NCI-H345 (cell line): ENCODE results near the gene PLIN3.
"Not testable (repeated sequence)": the region's sequence is repeated elsewhere in the genome, so short reads cannot be mapped to it uniquely, and the experiment has no call there.

Experiments used
- DNase-seq: peaks from one replicate; lab custom pipeline; 2025; lab: John Stamatoyannopoulos, UW

PLIN3 gene

GRCh38 chr19:4889034-4889815, 21.8 kb upstream of the PLIN3 start:
- no peak for DNase-seq

DNA sequence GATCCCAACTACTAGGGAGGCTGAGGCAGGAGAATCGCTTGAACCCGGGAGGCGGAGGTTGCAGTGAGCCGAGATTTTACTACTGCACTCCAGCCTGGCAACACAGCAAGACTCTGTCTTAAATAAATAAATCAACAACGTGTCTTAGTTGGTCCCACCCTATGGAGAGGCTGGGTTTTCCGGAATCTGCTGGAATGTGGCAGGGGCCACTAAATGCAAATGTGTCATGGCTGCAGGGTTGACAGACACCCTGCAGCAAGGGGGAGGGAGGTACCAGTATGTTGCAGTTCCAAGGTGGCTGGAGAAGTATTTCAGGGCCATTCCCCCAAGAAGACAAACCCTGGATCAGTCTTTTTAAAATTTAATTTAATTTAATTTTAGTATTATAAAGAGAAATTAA, 20.3 kb upstream of the PLIN3 start:
- not testable (repeated sequence) for DNase-seq

- DNase-seq = not testable (repeated sequence)
Observed at GRCh38 chr19:4884993-4885392, 17.5 kb upstream of the PLIN3 start.

DNA sequence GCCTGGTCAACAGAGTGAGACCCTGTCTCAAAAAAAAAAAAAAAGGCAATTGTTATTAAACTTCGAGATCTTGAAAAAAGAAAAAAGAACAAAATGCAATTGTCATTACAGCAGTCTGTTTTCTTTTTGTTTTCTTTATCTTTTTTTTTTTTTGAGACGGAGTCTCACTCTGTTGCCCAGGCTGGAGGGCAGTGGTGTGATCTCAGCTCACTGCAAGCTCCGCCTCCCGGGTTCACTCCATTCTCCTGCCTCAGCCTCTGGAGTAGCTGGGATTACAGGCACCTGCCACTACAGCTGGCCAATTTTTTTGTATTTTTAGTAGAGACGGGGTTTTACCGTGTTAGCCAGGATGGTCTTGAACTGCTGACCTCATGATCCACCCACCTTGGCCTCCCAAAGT, 15.4 kb upstream of the PLIN3 start:
- DNase-seq = not testable (repeated sequence)

DNA sequence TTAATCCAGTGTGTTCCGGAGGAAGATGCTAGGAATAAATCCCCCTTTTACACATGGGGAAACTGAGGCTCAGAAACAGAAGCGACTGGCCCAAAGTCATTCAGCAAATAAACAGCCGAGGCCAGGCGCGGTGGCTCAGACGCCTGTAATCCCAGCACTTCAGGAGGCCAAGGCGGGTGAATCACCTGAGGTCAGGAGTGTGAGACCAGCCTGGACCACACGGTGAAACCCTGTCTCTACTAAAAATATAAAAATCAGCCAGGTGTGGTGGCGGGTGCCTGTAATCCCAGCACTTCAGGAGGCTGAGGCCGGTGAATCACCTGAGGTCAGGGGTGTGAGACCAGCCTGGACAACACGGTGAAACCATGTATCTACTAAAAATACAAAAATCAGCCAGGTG, 11.6 kb upstream of the PLIN3 start:
- DNase-seq = no peak

GRCh38 chr19:4878491-4878968, 11.1 kb upstream of the PLIN3 start:
- no peak for DNase-seq

GRCh38 chr19:4877753-4878490, 10.5 kb upstream of the PLIN3 start:
- DNase-seq = no peak

- no peak for DNase-seq
Observed at GRCh38 chr19:4873930-4874329, 6.5 kb upstream of the PLIN3 start.

- no peak for DNase-seq
Observed at GRCh38 chr19:4871711-4872110, 4.2 kb upstream of the PLIN3 start.

DNA sequence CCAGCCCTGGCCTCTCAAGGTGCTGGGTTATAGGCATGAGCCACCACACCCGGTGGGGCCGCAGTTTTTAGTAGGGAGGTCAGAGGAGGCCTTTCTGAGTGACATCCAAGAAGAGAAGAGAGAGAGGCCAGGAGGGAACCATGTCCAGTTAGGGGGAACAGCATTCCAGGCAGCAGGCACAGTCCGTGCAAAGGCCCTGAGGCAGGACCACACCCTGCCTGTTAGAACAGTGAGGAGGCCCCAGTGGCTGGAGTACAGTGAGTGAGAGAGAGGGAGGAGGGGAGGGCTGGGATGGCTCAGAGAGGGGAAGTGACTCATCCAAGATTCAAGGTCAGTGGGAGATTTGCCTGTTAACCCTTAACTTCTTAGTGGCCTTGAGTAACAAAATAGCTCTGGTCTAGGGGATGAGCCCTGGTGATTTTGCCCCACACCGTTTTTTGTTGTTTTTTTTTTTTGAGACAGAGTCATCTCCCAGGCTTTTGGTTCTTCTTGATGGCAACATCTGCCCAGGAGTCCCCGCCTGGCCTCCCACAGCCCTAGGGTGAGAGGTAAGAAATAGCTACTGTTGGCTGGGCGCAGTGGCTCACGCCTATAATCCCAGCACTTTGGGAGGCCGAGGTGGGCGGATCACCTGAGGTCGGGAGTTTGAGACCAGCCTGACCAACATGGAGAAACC, 2.7 kb upstream of the PLIN3 start:
- DNase-seq = no peak

DNA sequence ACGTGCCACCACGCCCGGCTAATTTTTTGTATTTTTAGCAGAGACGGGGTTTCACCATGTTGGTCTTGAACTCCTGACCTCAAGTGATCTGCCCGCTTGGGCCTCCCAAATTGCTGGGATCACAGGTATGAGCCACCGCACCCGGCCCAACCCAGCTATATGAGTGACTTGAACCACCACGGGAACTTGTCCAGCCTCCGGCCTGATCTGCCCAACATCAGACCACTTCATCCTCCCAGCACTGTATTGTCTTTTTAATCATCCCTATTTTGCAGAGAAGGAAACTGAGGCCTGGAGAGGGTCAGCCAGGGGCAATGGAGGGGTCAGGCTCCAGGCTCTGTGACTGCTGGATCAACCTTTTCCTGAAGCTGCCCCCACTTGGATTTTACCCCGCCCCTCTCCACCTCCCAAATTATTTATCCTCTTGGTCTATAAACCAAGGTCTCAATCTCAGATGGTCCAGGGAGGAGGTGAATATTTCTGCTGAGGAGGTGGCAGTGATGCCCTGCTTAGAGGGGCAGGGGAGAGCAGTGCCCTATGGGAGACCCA, 893 bp upstream of the PLIN3 start:
- DNase-seq = no peak

DNA sequence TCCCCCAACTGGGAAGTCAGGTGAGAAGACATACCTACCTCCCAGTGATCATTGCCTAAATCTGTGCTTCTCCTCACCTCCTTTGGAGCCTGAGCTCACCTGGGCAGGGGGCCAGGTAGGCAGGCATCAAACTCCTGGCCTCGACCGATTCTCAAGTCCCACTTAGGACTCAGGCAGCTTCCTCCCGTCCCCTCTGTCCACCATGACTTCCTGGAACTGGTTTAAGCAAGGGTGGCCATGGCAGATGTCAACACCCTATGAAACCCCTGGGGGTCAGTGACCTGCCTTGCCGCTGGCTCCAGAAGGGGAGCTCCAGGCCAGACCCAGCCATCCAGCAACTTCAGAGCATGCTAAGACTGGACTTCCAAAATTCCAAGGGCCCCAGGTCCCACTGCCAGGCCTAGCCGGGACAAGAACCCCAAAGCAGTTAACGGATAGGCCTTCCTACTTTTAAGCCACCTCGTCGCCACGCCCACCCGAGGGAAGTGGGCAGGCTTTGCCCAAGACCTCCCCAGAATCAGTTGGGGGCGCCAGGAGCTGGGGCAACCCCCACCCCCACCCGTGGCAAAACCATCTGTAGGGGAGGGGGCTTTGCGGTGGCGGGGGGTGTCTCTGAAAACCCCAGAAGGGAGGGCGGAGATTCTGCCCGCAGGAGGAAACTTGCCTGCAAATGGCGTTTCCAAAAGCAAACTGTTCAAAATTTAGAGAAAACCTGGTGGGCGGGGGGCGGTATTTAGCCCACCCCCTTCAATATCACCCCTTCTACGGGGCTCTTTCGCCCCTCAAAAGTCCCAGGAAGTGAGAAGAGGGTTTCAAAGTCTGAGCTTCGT, 657 bp downstream of the PLIN3 start:
- DNase-seq = no peak

DNA sequence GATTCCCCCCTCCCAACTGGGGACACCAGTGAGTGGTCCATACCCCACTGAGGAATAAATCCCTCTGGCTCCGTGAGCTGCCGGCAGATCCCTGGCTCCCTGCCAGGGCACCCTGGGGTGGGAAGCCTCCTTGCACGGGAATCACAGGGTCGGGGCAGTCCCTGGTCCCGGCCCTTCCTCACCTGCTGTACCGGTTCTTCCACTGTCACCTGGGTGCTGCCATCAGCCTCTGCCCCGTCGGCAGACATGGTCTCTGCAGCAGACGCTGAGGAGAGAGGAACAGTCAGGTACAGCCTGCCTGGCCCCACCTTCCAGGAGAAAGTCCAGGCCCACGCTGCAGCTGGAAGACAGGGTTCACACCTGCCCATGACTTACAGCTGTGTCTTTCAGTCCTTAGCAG, 6.3 kb downstream of the PLIN3 start:
- DNase-seq = peak; percentile 80

GRCh38 chr19:4859697-4860096, 7.8 kb downstream of the PLIN3 start:
- DNase-seq = no peak

- DNase-seq = not testable (repeated sequence)
Observed at GRCh38 chr19:4856468-4856867, 11.0 kb downstream of the PLIN3 start.

DNA sequence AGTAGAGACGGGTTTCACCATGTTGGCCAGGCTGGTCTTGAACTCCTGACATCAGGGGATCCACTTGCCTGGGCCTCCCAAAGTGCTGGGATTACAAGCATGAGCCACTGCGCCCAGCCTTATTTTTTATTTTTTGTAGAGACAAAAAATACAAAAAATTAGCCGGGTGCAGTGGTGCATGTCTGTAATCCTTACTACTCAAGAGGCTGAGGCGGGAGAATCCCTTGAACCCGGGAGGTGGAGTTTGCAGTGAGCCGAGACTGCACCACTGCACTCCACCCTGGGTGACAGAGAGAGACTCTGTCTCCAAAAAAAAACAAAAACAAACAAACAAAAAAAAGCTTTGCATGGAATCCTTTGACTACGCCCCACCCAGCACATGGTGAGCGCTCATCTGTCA, 14.0 kb downstream of the PLIN3 start:
- DNase-seq = not testable (repeated sequence)

- no peak for DNase-seq
Observed at GRCh38 chr19:4852484-4852883, 15.0 kb downstream of the PLIN3 start.

DNA sequence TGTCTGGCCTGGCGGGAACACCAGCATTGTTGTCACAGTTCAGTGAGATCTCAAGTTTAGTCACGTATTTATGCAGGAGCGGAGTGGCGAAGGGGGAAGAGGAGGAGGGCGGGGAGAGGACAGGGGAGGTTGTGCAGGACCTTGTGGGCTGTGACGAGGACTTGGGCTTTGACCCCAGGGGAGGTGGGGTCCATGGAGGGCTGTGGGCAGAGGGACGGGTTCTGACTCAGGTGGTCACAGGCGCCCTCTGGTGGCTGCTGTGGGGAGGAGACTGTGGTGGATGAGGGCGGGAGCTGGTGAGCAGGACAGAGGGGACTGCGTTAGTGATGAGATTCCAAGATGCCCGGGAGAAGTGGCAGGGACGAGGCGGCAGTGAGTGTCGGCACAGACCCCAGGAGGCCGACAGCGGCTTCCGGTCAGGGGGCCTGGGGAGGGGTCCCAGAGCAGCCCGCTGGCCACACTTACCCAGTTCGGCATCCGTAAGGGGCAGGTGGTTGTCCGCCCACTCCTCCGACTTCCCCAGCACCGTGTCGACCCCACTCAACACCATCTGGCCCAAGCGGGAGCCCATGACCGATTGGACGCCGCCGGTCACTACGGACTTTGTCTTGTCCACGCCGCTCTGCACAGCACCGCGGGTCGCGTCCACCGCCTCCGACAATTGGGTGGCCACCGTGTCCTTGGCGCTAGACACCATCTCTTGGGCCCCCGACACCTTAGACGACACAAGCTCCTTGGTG, 15.7 kb downstream of the PLIN3 start:
- peak; percentile 64 for DNase-seq

- no peak for DNase-seq
Observed at GRCh38 chr19:4849019-4849418, 18.4 kb downstream of the PLIN3 start.

DNA sequence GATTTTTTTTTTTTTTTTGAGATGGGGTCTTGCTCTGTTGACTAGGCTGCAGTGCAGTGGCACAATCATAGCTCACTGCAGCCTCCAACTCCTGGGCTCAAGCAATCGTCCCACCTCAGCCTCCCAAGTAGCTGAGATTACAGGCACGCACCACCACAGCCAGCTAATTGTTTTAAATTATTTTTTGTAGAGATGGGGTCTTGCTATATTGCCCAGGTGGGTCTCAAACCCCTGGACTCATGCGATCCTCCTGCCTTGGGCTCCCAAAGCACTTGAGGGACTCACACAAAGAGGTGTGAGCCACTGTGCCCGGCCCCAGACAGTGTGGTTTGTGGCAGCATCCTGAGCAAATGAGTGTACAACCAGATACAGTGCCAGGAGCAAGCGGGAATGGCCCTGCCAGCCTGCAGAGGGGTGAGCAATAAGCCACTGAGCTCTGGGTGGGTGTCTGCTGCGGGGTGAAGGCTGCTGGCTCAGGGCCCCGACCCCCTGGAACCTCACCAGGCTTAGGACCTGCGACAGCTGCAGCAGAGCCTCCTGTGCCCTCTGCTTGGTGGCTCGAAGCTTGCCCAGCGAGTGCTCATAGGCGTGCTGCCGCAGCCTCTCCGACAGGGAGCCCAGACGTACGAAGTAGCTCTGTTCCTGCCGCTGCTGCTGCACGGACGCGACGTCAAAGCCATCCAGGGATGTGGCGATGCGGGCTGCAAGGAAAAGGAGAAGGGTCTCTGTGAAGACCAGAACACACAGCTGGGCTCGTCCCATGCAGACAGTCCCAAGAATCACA, 20.1 kb downstream of the PLIN3 start:
- no peak for DNase-seq
